GM19468 (cell line): ENCODE measurements around the gene SYCP2L.
"Not testable (repeated sequence)": the region's sequence is repeated elsewhere in the genome, so short reads cannot be mapped to it uniquely, and the experiment has no call there.

Source experiments
- ATAC-seq: cut with Tn5 transposase; IDR thresholded peaks from one replicate; pipeline ENCODE4 v1.9.1; 2021; ENCODE audit warnings: mild to moderate bottlenecking, moderate library complexity, moderate number of reproducible peaks; ENCODE audit not compliant: unreplicated experiment; ENCODE audit errors: extremely low read depth

Gene SYCP2L

DNA sequence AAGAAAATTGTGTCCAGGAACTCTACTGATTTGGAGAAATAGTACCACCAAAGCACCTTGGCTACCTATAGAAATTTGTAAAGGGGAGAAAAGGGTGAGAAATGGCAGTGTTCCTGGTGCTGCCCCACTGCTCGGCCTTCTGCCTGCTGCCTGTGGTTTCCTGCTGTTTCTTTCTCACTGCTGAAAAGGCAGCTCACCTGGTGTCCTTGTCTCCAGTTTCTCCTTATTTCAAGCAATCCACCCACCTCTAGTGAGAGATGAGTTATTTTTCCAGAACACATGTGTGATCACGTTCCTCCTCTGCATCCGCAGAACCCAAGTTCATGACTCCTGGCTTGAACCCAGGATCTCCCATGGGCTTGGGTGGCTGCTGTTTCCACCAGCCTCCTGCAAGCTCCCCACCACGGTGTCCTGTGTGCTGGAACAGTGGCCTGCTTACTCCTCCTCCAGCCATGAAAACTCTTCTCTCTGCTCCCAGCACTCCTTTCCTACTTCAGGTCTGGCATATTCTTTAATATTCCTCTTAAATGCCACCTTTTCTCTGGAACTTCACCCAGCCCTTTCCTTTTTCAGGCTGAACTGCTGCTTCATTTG, 108.4 kb downstream of the SYCP2L start:
- no peak for ATAC-seq

GRCh38 chr6:10999994-11000393, 113.1 kb downstream of the SYCP2L start:
- ATAC-seq, result no peak

DNA sequence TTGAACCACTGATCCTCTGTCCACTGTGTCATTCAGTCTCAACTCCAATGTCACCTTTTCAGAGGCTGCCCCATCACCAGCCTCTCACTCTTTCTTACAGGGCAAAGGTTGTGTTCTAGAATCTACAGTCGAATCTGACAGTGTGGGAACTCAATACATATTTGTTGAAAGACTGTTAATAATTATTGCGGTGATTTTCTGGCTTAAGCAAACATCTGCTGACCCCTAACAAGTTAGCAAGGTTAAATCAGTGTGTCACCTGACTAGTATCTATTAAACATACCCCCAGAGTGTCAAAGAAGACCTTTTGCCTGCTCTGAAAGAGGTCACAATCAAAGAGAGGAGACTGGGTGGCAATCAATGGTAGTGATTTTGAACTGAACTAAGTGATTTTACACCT, 115.3 kb downstream of the SYCP2L start:
- no peak for ATAC-seq

GRCh38 chr6:11003297-11003696, 116.4 kb downstream of the SYCP2L start:
- ATAC-seq, result not testable (repeated sequence)

DNA sequence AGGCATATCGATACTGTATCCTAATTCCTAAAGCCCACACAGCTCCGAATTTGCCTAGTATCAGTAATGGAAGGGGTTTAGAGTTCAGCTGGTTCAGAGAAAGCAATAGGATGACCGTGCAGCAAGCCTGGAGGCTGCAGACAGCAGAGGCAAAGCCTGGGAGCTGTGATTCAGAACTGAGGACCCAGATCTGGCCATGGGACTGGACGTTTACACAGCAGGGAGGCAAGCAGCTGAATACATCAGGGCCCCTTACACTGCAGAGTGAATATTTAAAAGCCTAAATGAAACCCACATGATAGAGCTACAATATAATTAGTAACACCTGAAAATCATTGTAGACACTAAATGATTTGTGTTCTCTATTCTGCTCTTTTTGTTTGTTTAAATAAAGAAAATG, 119.2 kb downstream of the SYCP2L start:
- no peak for ATAC-seq

- no peak for ATAC-seq
Measured at GRCh38 chr6:11007715-11008608, 121.1 kb downstream of the SYCP2L start.

GRCh38 chr6:11008821-11009220, 122.0 kb downstream of the SYCP2L start:
- no peak for ATAC-seq

- peak; percentile 61 for ATAC-seq
Measured at GRCh38 chr6:11009353-11009752, 122.5 kb downstream of the SYCP2L start.

GRCh38 chr6:11011787-11012234, 125.0 kb downstream of the SYCP2L start:
- ATAC-seq, result no peak

- no peak for ATAC-seq
Measured at GRCh38 chr6:11012295-11012754, 125.5 kb downstream of the SYCP2L start.

GRCh38 chr6:11012976-11013720, 126.3 kb downstream of the SYCP2L start:
- no peak for ATAC-seq

- no peak for ATAC-seq
Measured at GRCh38 chr6:11013721-11014070, 126.8 kb downstream of the SYCP2L start.

DNA sequence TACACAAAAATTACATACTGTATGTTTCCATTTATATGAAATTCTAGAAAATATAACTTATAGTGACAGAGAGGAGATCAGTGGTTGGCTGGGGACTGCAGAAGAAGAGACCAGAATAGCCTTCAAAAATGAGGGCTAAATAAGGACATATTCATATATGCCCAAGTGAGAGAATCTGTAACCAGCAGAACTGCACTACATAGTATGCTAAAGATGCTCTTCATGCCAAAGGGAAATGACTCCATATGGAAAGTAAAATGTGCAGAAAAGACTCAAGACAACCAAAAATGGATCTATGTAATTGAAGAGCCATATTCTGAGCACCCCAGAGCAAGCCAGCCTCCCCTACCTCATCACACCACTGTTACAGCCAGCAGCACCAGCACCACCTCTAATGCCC, 128.2 kb downstream of the SYCP2L start:
- no peak for ATAC-seq

DNA sequence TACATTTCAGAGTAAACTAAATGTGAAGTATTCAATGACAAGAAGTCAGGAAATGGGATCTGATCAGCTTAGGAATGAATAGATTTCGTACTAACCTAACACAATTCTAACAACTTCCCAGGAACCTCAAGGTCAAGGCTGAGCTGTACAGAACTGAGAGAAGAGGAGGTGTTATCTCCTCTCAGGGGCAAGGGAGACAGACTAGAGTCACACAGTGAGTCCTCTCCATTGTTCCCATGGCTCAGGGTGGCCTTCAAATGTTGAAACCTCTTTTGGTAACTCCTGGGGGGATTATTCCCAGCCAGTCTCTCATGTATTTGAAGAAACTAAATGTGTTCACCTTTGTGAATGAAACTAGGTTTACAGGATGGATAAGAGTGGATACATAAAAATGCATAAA, 129.6 kb downstream of the SYCP2L start:
- no peak for ATAC-seq

GRCh38 chr6:11017090-11017489, 130.2 kb downstream of the SYCP2L start:
- no peak for ATAC-seq

GRCh38 chr6:11018225-11018624, 131.4 kb downstream of the SYCP2L start:
- ATAC-seq, result no peak

GRCh38 chr6:11021003-11021402, 134.2 kb downstream of the SYCP2L start:
- no peak for ATAC-seq

GRCh38 chr6:11021714-11022113, 134.9 kb downstream of the SYCP2L start:
- no peak for ATAC-seq

DNA sequence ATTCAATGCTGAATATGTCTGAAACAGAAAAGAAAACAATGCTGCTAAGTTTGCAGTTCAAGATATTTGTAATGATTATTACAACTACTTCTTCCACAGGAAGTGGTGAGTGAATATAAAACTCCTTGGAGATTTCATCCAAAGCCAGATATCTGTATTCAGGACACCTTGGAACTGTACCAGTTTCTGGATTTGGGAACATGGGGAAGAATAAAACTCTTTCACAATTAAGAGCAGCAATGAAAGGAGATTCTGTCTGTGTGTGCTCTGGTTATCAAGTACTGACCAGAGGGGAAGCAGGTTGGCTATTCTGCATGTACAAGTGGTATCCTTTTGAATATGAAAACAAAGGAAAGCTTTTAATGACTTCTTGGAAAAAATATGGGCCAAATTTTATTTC, 136.2 kb downstream of the SYCP2L start:
- no peak for ATAC-seq
